ENCODE measurements around the gene NEK2. TPM values are rescaled to one million over a fixed set of nuclear protein-coding genes. Genes with fewer than 3 reads are reported as not detected.

The NEK2 gene
- total and polyA plus RNA-seq, 2 experiments from 2014 or later, result 5.3 to 7.1 TPM

GRCh38 chr1:211708926-211709325 is 33.5 kb upstream of the NEK2 start:
- H3K27me3 ChIP-seq, result no peaks in the 10 kb centered on the region
- no peaks in the 10 kb centered on the region for H3K36me3 ChIP-seq (replicated peaks; ENCODE audit: insufficient read depth, low read depth)
- no peak overlapping the region for H3K27ac ChIP-seq
- H3K4me3 ChIP-seq, result no peak overlapping the region
- no peaks in the 10 kb centered on the region for H3K9me3 ChIP-seq (ENCODE audit: low read depth)
- peaks cover 6% of the 10 kb centered on the region for H3K4me1 ChIP-seq (ENCODE audit: insufficient read depth)
- H4K20me1 ChIP-seq (ENCODE audit: insufficient read depth, poor library complexity, severe bottlenecking), result no peaks in the 10 kb centered on the region
- WGBS (ENCODE audit: low lambda C conversion rate, missing lambda C conversion rate), result 91% methylated on average over 4 of the region's 4 CpGs
- no peak overlapping the region for H2AFZ ChIP-seq
- TF ChIP-seq, protein P1, sequence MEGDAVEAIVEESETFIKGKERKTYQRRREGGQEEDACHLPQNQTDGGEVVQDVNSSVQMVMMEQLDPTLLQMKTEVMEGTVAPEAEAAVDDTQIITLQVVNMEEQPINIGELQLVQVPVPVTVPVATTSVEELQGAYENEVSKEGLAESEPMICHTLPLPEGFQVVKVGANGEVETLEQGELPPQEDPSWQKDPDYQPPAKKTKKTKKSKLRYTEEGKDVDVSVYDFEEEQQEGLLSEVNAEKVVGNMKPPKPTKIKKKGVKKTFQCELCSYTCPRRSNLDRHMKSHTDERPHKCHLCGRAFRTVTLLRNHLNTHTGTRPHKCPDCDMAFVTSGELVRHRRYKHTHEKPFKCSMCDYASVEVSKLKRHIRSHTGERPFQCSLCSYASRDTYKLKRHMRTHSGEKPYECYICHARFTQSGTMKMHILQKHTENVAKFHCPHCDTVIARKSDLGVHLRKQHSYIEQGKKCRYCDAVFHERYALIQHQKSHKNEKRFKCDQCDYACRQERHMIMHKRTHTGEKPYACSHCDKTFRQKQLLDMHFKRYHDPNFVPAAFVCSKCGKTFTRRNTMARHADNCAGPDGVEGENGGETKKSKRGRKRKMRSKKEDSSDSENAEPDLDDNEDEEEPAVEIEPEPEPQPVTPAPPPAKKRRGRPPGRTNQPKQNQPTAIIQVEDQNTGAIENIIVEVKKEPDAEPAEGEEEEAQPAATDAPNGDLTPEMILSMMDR (IDR thresholded peaks at IDR 0.05; ENCODE audit: poor library complexity), result no peak
- TF ChIP-seq EZH2 (IDR thresholded peaks at IDR 0.05; ENCODE audit: borderline replicate concordance) (no peak), EZH2phosphoT487 (IDR thresholded peaks at IDR 0.05; ENCODE audit: low read depth, severe bottlenecking, unreplicated experiment) (no peak)
- no peak overlapping the region for H3K4me2 ChIP-seq
- no peak for DNase-seq (ENCODE audit: low spot score)
- H3K79me2 ChIP-seq, result no peaks in the 10 kb centered on the region
- H3K9me2 ChIP-seq (replicated peaks; ENCODE audit: insufficient read depth), result no peaks in the 10 kb centered on the region

GRCh38 chr1:211708006-211708405 is 32.6 kb upstream of the NEK2 start:
- no peak overlapping the region for H3K27ac ChIP-seq
- H3K4me3 ChIP-seq, result no peak overlapping the region
- no peaks in the 10 kb centered on the region for H3K79me2 ChIP-seq
- no peaks in the 10 kb centered on the region for H3K9me3 ChIP-seq (ENCODE audit: low read depth)
- no peak overlapping the region for H3K4me2 ChIP-seq
- DNase-seq (ENCODE audit: low spot score), result no peak
- H4K20me1 ChIP-seq (ENCODE audit: insufficient read depth, poor library complexity, severe bottlenecking), result no peaks in the 10 kb centered on the region
- H2AFZ ChIP-seq, result no peak overlapping the region
- peaks cover 6% of the 10 kb centered on the region for H3K4me1 ChIP-seq (ENCODE audit: insufficient read depth)
- TF ChIP-seq, protein P1 (IDR thresholded peaks at IDR 0.05; ENCODE audit: poor library complexity), result no peak
- TF ChIP-seq EZH2phosphoT487 (IDR thresholded peaks at IDR 0.05; ENCODE audit: low read depth, severe bottlenecking, unreplicated experiment), result no peak
- no peak for TF ChIP-seq EZH2 (IDR thresholded peaks at IDR 0.05; ENCODE audit: borderline replicate concordance)
- WGBS (ENCODE audit: low lambda C conversion rate, missing lambda C conversion rate), result 94% methylated on average over 6 of the region's 6 CpGs
- no peaks in the 10 kb centered on the region for H3K27me3 ChIP-seq
- no peaks in the 10 kb centered on the region for H3K9me2 ChIP-seq (replicated peaks; ENCODE audit: insufficient read depth)
- no peaks in the 10 kb centered on the region for H3K36me3 ChIP-seq (replicated peaks; ENCODE audit: insufficient read depth, low read depth)

GRCh38 chr1:211705467-211706091 is 30.2 kb upstream of the NEK2 start:
- DNase-seq (ENCODE audit: low spot score), result no peak
- Histone ChIP-seq H3K9me2 (replicated peaks; ENCODE audit: insufficient read depth) (no peaks in the 10 kb centered on the region), H3K27me3 (no peaks in the 10 kb centered on the region), H3K4me3 (no peak overlapping the region), H3K4me1 (ENCODE audit: insufficient read depth) (peaks cover 6% of the 10 kb centered on the region), H2AFZ (no peak overlapping the region), H3K36me3 (replicated peaks; ENCODE audit: insufficient read depth, low read depth) (no peaks in the 10 kb centered on the region), H4K20me1 (ENCODE audit: insufficient read depth, poor library complexity, severe bottlenecking) (no peaks in the 10 kb centered on the region), H3K27ac (no peak overlapping the region), H3K79me2 (no peaks in the 10 kb centered on the region), H3K4me2 (no peak overlapping the region), H3K9me3 (ENCODE audit: low read depth) (no peaks in the 10 kb centered on the region)
- TF ChIP-seq EZH2phosphoT487 (IDR thresholded peaks at IDR 0.05; ENCODE audit: low read depth, severe bottlenecking, unreplicated experiment) (no peak), EZH2 (IDR thresholded peaks at IDR 0.05; ENCODE audit: borderline replicate concordance) (no peak)
- TF ChIP-seq, protein P1 (IDR thresholded peaks at IDR 0.05; ENCODE audit: poor library complexity), result no peak
- WGBS (ENCODE audit: low lambda C conversion rate, missing lambda C conversion rate), result 57% methylated on average over 6 of the region's 6 CpGs
